OCI-LY3 (cell line): ENCODE data around the gene TBX10.
"Not testable (repeated sequence)": the region's sequence is repeated elsewhere in the genome, so short reads cannot be mapped to it uniquely, and the experiment has no call there.

Experiments
- H2AFZ ChIP-seq: fragments of 200-600, 300-600 bp; shearing (Covaris generic); 2 replicates; pipeline ENCODE4 v1.6.0; 2014; ENCODE audit warnings: antibody characterized with exemption, low read depth, low read length
- H3K27ac ChIP-seq: fragments of 200-600, 300-600 bp; sonication (generic); 2 replicates; pipeline ENCODE4 v1.5.1; 2014; ENCODE audit warnings: mild to moderate bottlenecking, low read length, moderate library complexity, mixed read lengths
- H3K27me3 ChIP-seq: fragments of 200-600, 300-600 bp; sonication (generic); 2 replicates; pipeline ENCODE4 v1.6.1; 2014; ENCODE audit warnings: low read depth, low read length, mixed read lengths
- H3K36me3 ChIP-seq: fragments of 200-600, 300-600 bp; sonication (generic); replicated peaks from 2 replicates; pipeline ENCODE3; 2014; ENCODE audit warnings: low read depth, low read length, mixed read lengths
- H3K4me1 ChIP-seq: fragments of 300-600, 200-600 bp; sonication (generic); 2 replicates; pipeline ENCODE4 v1.6.1; 2014; ENCODE audit warnings: low read length, mixed read lengths
- H3K4me2 ChIP-seq: fragments of 200-600, 300-600 bp; sonication (generic); 2 replicates; pipeline ENCODE4 v1.6.1; 2014; ENCODE audit warnings: low read length, mixed read lengths
- H3K4me3 ChIP-seq: fragments of 300-600, 200-600 bp; sonication (generic); 2 replicates; pipeline ENCODE4 v1.5.1; 2014; ENCODE audit warnings: antibody characterized with exemption, mild to moderate bottlenecking, low read length, moderate library complexity
- H3K79me2 ChIP-seq: fragments of 300-600, 200-600 bp; shearing (Covaris generic); 2 replicates; pipeline ENCODE4 v1.6.1; 2014; ENCODE audit warnings: mild to moderate bottlenecking, low read length, mixed read lengths
- H3K9ac ChIP-seq: fragments of 300-600, 200-600 bp; shearing (Covaris generic); 2 replicates; pipeline ENCODE4 v1.6.0; 2014; ENCODE audit warnings: mild to moderate bottlenecking, low read length, moderate library complexity
- H3K9me3 ChIP-seq: fragments of 200-600, 300-600 bp; shearing (Covaris generic); 2 replicates; pipeline ENCODE4 v1.6.1; 2014; ENCODE audit warnings: low read length, mixed read lengths; ENCODE audit not compliant: insufficient read depth
- H4K20me1 ChIP-seq: fragments of 200-600, 300-600 bp; sonication (generic); 2 replicates; pipeline ENCODE4 v1.6.1; 2016; ENCODE audit warnings: low read length, mixed read lengths; ENCODE audit not compliant: insufficient read depth
- EZH2phosphoT487 ChIP-seq: fragments of 200-600 bp; shearing (Covaris generic); IDR thresholded peaks from 2 replicates; pipeline ENCODE4 v1.6.1; 2018; ENCODE audit warnings: antibody characterized with exemption, mixed run types, low read depth
- TF ChIP-seq, protein P1 (sequence below): fragments of 200-600, 300-600 bp; sonication (generic); IDR thresholded peaks from 2 replicates; pipeline ENCODE4 v1.5.1; 2014; ENCODE audit warnings: antibody characterized with exemption, low read length, low read depth

TBX10 gene

GRCh38 chr11:67606093-67606491, 33.5 kb downstream of the TBX10 start:
- H3K4me2 ChIP-seq: peak overlapping the region; percentile 93
- no peaks in the 10 kb centered on the region for H4K20me1 ChIP-seq
- no peak overlapping the region for H3K27ac ChIP-seq
- H3K36me3 ChIP-seq: peaks cover 16% of the 10 kb centered on the region
- H3K27me3 ChIP-seq: peaks cover 5% of the 10 kb centered on the region; the same call in 1 of the 2 replicates
- peaks cover 5% of the 10 kb centered on the region; the same call in 1 of the 2 replicates for H3K9me3 ChIP-seq
- TF ChIP-seq, protein P1, sequence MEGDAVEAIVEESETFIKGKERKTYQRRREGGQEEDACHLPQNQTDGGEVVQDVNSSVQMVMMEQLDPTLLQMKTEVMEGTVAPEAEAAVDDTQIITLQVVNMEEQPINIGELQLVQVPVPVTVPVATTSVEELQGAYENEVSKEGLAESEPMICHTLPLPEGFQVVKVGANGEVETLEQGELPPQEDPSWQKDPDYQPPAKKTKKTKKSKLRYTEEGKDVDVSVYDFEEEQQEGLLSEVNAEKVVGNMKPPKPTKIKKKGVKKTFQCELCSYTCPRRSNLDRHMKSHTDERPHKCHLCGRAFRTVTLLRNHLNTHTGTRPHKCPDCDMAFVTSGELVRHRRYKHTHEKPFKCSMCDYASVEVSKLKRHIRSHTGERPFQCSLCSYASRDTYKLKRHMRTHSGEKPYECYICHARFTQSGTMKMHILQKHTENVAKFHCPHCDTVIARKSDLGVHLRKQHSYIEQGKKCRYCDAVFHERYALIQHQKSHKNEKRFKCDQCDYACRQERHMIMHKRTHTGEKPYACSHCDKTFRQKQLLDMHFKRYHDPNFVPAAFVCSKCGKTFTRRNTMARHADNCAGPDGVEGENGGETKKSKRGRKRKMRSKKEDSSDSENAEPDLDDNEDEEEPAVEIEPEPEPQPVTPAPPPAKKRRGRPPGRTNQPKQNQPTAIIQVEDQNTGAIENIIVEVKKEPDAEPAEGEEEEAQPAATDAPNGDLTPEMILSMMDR: no peak
- no peak for TF ChIP-seq EZH2phosphoT487
- peak overlapping the region; percentile 61 for H3K9ac ChIP-seq
- peak overlapping the region; percentile 56; the same call in 1 of the 2 replicates for H2AFZ ChIP-seq
- peaks cover 17% of the 10 kb centered on the region for H3K79me2 ChIP-seq
- H3K4me1 ChIP-seq: peaks cover 16% of the 10 kb centered on the region
- peak overlapping the region; percentile 90 for H3K4me3 ChIP-seq

- peaks cover 5% of the 10 kb centered on the region; the same call in 1 of the 2 replicates for H3K9me3 ChIP-seq
- no peak overlapping the region for H2AFZ ChIP-seq
- H3K4me1 ChIP-seq: peaks cover 20% of the 10 kb centered on the region
- peaks cover 17% of the 10 kb centered on the region for H3K79me2 ChIP-seq
- H4K20me1 ChIP-seq: no peaks in the 10 kb centered on the region
- no peak overlapping the region for H3K27ac ChIP-seq
- H3K4me3 ChIP-seq: peak overlapping the region; percentile 90
- TF ChIP-seq, protein P1: no peak
- no peak for TF ChIP-seq EZH2phosphoT487
- H3K4me2 ChIP-seq: peak overlapping the region; percentile 93
- peaks cover 11% of the 10 kb centered on the region; the same call in 1 of the 2 replicates for H3K27me3 ChIP-seq
- peaks cover 10% of the 10 kb centered on the region for H3K36me3 ChIP-seq
- H3K9ac ChIP-seq: no peak overlapping the region
These were observed 34.1 kb downstream of the TBX10 start for GRCh38 chr11:67605231-67606011.

DNA sequence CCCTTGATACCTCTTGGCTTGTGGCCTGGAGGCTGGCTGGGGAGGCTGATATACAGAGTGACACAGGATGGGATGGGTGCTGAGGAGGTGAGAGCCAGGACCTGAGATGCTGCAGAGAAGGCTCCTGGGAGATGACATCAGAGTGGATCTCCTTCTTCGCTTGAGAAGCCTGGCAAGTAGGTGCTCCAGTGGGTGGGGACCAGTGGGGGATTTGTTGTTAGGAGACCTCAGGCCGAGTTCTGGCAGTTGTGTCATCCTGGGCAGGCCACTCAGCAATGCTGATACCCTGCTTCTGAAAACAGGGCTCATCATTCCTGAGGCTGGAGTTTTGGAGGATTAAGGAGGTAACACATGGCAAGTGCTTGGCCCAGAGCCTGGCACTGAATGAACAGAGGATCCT, 34.7 kb downstream of the TBX10 start:
- Histone ChIP-seq H3K27me3 (peaks cover 17% of the 10 kb centered on the region; the same call in 1 of the 2 replicates), H2AFZ (no peak overlapping the region), H3K9ac (no peak overlapping the region), H3K9me3 (peaks cover 5% of the 10 kb centered on the region; the same call in 1 of the 2 replicates), H3K4me3 (no peak overlapping the region), H3K36me3 (peaks cover 10% of the 10 kb centered on the region), H4K20me1 (no peaks in the 10 kb centered on the region), H3K4me1 (peaks cover 25% of the 10 kb centered on the region), H3K27ac (no peak overlapping the region), H3K79me2 (peaks cover 17% of the 10 kb centered on the region), H3K4me2 (no peak overlapping the region)
- TF ChIP-seq EZH2phosphoT487: no peak
- TF ChIP-seq, protein P1: no peak

GRCh38 chr11:67604119-67604518, 35.4 kb downstream of the TBX10 start:
- Histone ChIP-seq H3K27me3 (peaks cover 18% of the 10 kb centered on the region; the same call in 1 of the 2 replicates), H3K4me1 (peaks cover 25% of the 10 kb centered on the region), H3K79me2 (peaks cover 17% of the 10 kb centered on the region)
- H3K27ac ChIP-seq, H3K9ac ChIP-seq, H4K20me1 ChIP-seq, H3K36me3 ChIP-seq, H2AFZ ChIP-seq, H3K9me3 ChIP-seq, H3K4me3 ChIP-seq, H3K4me2 ChIP-seq: not testable (repeated sequence)
